Endodermal cell (in vitro differentiated cells): ENCODE data around the gene CACHD1. TPM values are rescaled to one million over a fixed set of nuclear protein-coding genes. Genes with fewer than 3 reads are reported as not detected.

Experiments
- DNase-seq: peaks from one replicate; pipeline ENCODE4 v3.0.0-alpha.2; 2017
- H3K27ac ChIP-seq: 2 replicates; pipeline ENCODE4 v1.5.1; 2013; ENCODE audit warnings: mild to moderate bottlenecking, low read depth, low read length, moderate library complexity
- H3K27me3 ChIP-seq: 2 replicates; pipeline ENCODE4 v1.6.1; 2013; ENCODE audit warnings: mild to moderate bottlenecking, low read length, moderate library complexity; ENCODE audit not compliant: insufficient read depth, control insufficient read depth, poor library complexity, severe bottlenecking
- H3K36me3 ChIP-seq: 2 replicates; pipeline ENCODE4 v1.7.0; 2013; ENCODE audit warnings: mild to moderate bottlenecking, low read length, moderate library complexity; ENCODE audit not compliant: control insufficient read depth, insufficient read depth
- H3K4me1 ChIP-seq: one replicate; pipeline ENCODE4 v1.7.0; 2013; ENCODE audit warnings: low read length; ENCODE audit not compliant: control insufficient read depth, insufficient read depth
- H3K4me3 ChIP-seq: 2 replicates; pipeline ENCODE4 v1.5.1; 2013; ENCODE audit warnings: mild to moderate bottlenecking, low read length, moderate library complexity
- H3K9ac ChIP-seq: 2 replicates; pipeline ENCODE4 v1.6.1; 2013; ENCODE audit warnings: mild to moderate bottlenecking, low read length, moderate library complexity; ENCODE audit not compliant: poor library complexity, severe bottlenecking; ENCODE audit errors: extremely low read depth
- H3K9me3 ChIP-seq: 2 replicates; pipeline ENCODE4 v1.6.1; 2013; ENCODE audit warnings: mild to moderate bottlenecking, low read length, moderate library complexity; ENCODE audit not compliant: control insufficient read depth
- H3K27ac Mint-ChIP-seq: 2 replicates; pipeline ENCODE4 v1.8.0; 2020; ENCODE audit warnings: mixed read lengths
- H3K27me3 Mint-ChIP-seq: 2 replicates; pipeline ENCODE4 v1.8.0; 2021; ENCODE audit warnings: mild to moderate bottlenecking, mixed read lengths; ENCODE audit not compliant: insufficient read depth
- H3K36me3 Mint-ChIP-seq: 2 replicates; pipeline ENCODE4 v1.8.0; 2020; ENCODE audit warnings: low read depth, mixed read lengths
- H3K4me1 Mint-ChIP-seq: 2 replicates; pipeline ENCODE4 v1.8.0; 2020; ENCODE audit warnings: mixed read lengths
- H3K4me3 Mint-ChIP-seq: 2 replicates; pipeline ENCODE4 v1.8.0; 2020; ENCODE audit warnings: mild to moderate bottlenecking, moderate library complexity, mixed read lengths
- H3K9me3 Mint-ChIP-seq: 2 replicates; pipeline ENCODE4 v1.8.0; 2020; ENCODE audit warnings: mild to moderate bottlenecking, mixed read lengths
- WGBS, 2 experiments: methylation state at CpG; one replicate each; pipeline versions ENCODE4 v1.1.5 to v1.1.7; 2013; ENCODE audit warnings: missing lambda C conversion rate in 2 of 2, mixed read lengths in 1 of 2; ENCODE audit not compliant: insufficient coverage in 1 of 2, insufficient read length in 1 of 2; 5-methylcytosine and 5-hydroxymethylcytosine counted together
- total RNA-seq, 2 donors: library from RNA; stranded (reverse); fragmentation: NEBNext Ultra II Directional in 1 of 2; extraction: Animal tissue kit (Norgen Biotek cat#: 25700) in 1 of 2; gene quantifications; 2 replicates in 1 of 2; 3 replicates in 1 of 2; pipeline ENCODE4 v1.2.1, GENCODE V29; 2021
- TF ChIP-seq, protein P1 (sequence below): fragments of 200-600 bp; sonication (generic); conservative IDR thresholded peaks from 2 replicates; pipeline ENCODE4 v1.5.0; 2021; ENCODE audit warnings: antibody characterized with exemption, mild to moderate bottlenecking

Gene CACHD1
- total RNA-seq, 2 donors from 2014 or later, result 29.2 to 40.7 TPM

DNA sequence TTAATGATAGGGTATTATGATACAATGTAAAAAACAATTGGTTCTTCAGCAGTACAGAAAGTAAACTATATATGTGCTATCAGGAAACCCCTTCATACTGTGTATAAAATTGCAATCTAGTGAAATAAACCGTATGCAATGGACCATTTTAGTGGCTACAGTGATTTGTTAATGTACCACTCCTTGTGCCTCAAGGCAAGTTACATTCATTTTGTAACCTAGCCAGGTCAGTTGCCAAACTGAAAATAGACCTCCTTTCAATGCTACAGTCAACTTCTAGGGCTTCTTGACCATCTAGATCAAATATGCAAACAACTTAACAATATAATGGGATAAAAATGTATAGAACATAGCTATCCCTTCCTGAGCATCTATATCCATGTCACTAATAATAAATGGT lies 223.0 kb downstream of the CACHD1 start:
- Mint-ChIP-seq H3K36me3 (peaks cover 44% of the 10 kb centered on the region), H3K4me1 (peaks cover 7% of the 10 kb centered on the region), H3K9me3 (no peaks in the 10 kb centered on the region), H3K27me3 (no peaks in the 10 kb centered on the region), H3K27ac (no peak overlapping the region), H3K4me3 (no peak overlapping the region)
- 5% methylated on average over 1 of the region's 1 CpG; no CpG with 5 or more reads in 1 of the 2 experiments for WGBS, 2 experiments
- Histone ChIP-seq H3K9ac (no peak overlapping the region), H3K36me3 (peaks cover 50% of the 10 kb centered on the region), H3K27me3 (no peaks in the 10 kb centered on the region), H3K4me3 (no peak overlapping the region), H3K27ac (no peak overlapping the region), H3K9me3 (no peaks in the 10 kb centered on the region), H3K4me1 (no peaks in the 10 kb centered on the region)
- TF ChIP-seq, protein P1, sequence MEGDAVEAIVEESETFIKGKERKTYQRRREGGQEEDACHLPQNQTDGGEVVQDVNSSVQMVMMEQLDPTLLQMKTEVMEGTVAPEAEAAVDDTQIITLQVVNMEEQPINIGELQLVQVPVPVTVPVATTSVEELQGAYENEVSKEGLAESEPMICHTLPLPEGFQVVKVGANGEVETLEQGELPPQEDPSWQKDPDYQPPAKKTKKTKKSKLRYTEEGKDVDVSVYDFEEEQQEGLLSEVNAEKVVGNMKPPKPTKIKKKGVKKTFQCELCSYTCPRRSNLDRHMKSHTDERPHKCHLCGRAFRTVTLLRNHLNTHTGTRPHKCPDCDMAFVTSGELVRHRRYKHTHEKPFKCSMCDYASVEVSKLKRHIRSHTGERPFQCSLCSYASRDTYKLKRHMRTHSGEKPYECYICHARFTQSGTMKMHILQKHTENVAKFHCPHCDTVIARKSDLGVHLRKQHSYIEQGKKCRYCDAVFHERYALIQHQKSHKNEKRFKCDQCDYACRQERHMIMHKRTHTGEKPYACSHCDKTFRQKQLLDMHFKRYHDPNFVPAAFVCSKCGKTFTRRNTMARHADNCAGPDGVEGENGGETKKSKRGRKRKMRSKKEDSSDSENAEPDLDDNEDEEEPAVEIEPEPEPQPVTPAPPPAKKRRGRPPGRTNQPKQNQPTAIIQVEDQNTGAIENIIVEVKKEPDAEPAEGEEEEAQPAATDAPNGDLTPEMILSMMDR, result no peak
- DNase-seq, result no peak

DNA sequence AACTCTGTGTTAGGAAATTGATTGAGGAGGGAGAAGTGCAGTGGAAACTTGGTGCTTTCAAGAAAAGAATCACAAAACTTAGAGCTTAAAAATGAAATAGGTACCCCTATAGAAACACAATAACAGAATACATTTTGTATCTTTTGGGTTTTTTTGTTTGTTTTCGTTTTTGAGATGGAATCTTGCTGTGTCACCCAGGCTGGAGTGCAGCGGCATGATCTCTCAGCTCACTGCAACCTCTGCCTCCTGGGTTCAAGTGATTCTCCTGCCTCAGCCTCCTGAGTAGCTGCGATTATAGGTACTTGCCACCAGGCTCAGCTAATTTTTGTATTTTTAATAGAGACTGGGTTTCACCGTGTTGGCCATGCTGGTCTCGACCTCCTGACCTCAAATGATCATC lies 223.5 kb downstream of the CACHD1 start:
- H3K9ac ChIP-seq, result no peak overlapping the region
- no peaks in the 10 kb centered on the region for H3K9me3 Mint-ChIP-seq
- 93 to 94% methylated on average over 2 to 5 of the region's 5 CpGs for WGBS, 2 experiments
- TF ChIP-seq, protein P1, result no peak
- no peaks in the 10 kb centered on the region for H3K27me3 Mint-ChIP-seq
- H3K27ac Mint-ChIP-seq, result no peak overlapping the region
- no peaks in the 10 kb centered on the region for H3K9me3 ChIP-seq
- no peak overlapping the region for H3K4me3 Mint-ChIP-seq
- peaks cover 42% of the 10 kb centered on the region for H3K36me3 Mint-ChIP-seq
- H3K27ac ChIP-seq, result no peak overlapping the region
- H3K4me3 ChIP-seq, result no peak overlapping the region
- no peaks in the 10 kb centered on the region for H3K4me1 ChIP-seq
- H3K27me3 ChIP-seq, result no peaks in the 10 kb centered on the region
- peaks cover 6% of the 10 kb centered on the region for H3K4me1 Mint-ChIP-seq
- no peak for DNase-seq
- H3K36me3 ChIP-seq, result peaks cover 50% of the 10 kb centered on the region

DNA sequence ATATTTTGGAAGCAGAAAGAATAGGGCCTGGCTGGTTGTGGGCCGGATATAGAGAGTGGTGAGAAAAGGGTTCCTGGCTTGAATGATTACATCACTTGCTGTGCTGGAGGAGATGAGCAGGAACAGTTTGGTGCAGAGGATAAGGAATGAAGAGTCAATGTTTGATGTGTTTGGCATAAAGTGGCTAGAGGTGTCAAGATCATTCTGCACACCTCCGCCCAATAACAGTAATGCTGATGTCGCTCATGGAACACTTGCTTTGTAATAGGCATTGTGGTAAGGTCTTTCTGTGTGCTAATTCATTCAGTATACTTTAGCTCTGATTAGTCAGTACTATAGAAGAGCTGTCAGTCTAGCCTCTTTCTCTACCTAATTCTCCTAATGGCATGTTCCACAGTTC lies 226.9 kb downstream of the CACHD1 start:
- H3K36me3 ChIP-seq, result peaks cover 24% of the 10 kb centered on the region
- H3K4me1 ChIP-seq, result no peaks in the 10 kb centered on the region
- peaks cover 15% of the 10 kb centered on the region for H3K36me3 Mint-ChIP-seq
- H3K4me3 Mint-ChIP-seq, result no peak overlapping the region
- H3K9ac ChIP-seq, result no peak overlapping the region
- H3K4me3 ChIP-seq, result no peak overlapping the region
- H3K27ac Mint-ChIP-seq, result no peak overlapping the region
- TF ChIP-seq, protein P1, result no peak
- DNase-seq, result no peak
- no peak overlapping the region for H3K27ac ChIP-seq
- 96 to 100% methylated on average over 3 of the region's 3 CpGs for WGBS, 2 experiments
- H3K4me1 Mint-ChIP-seq, result no peaks in the 10 kb centered on the region
- no peaks in the 10 kb centered on the region for H3K27me3 Mint-ChIP-seq
- no peaks in the 10 kb centered on the region for H3K27me3 ChIP-seq
- no peaks in the 10 kb centered on the region for H3K9me3 Mint-ChIP-seq
- H3K9me3 ChIP-seq, result no peaks in the 10 kb centered on the region
